IMR-90 (cell line): Measurements from ENCODE around the gene NR2F1. TPM values are rescaled to one million over a fixed set of nuclear protein-coding genes. Genes with fewer than 3 reads are reported as not detected.

Source experiments
- ATAC-seq: fragments of 200-7000 bp; cut with Tn5 transposase; 2 replicates; pipeline ENCODE4 v1.9.1; 2020; ENCODE audit warnings: low read depth, mild to moderate bottlenecking, moderate library complexity
- BruUV-seq: library from RNA; stranded (reverse); fragments of 400-500 nt; replicated peaks from 2 replicates; lab custom pipeline; 2021; lab: Mats Ljungman, UMichigan
- CTCF ChIA-PET: fragments of 300-600 bp; formaldehyde crosslinking; extraction: SDS; loops from one replicate; lab custom pipeline; 2021; ENCODE audit warnings: antibody characterized with exemption; lab: Yijun Ruan, JAX
- POLR2A ChIA-PET: fragments of 300-600 bp; sonication (Branson Sonifier 250); formaldehyde crosslinking; loops from one replicate; lab custom pipeline; 2022; ENCODE audit warnings: antibody characterized with exemption; ENCODE audit not compliant: unreplicated experiment; lab: Charles Lee
- DNase-seq: peaks from one replicate; pipeline ENCODE4 v3.0.0; 2013
- H2AFZ ChIP-seq: replicated peaks from 2 replicates; pipeline ENCODE3; 2013; ENCODE audit warnings: low read length, mild to moderate bottlenecking; ENCODE audit not compliant: poor library complexity
- H2AK5ac ChIP-seq: 2 replicates; pipeline ENCODE4 v1.6.1; 2013; ENCODE audit warnings: low read depth, low read length, inconsistent platforms
- H2AK9ac ChIP-seq: replicated peaks from 2 replicates; pipeline ENCODE3; 2013; ENCODE audit warnings: mild to moderate bottlenecking, low read depth, low read length, moderate library complexity; ENCODE audit not compliant: poor library complexity
- H2BK120ac ChIP-seq: 2 replicates; pipeline ENCODE4 v1.6.1; 2013; ENCODE audit warnings: low read depth, low read length, inconsistent platforms
- H2BK15ac ChIP-seq: 3 replicates; pipeline ENCODE4 v1.6.1; 2013; ENCODE audit warnings: low read depth, low read length, inconsistent platforms
- H2BK20ac ChIP-seq: 2 replicates; pipeline ENCODE4 v1.6.1; 2013; ENCODE audit warnings: low read depth, mild to moderate bottlenecking, inconsistent platforms, low read length, moderate library complexity
- H2BK5ac ChIP-seq: 2 replicates; pipeline ENCODE4 v1.6.1; 2013; ENCODE audit warnings: mild to moderate bottlenecking, low read depth, low read length, inconsistent platforms; ENCODE audit not compliant: poor library complexity, severe bottlenecking
- H3K14ac ChIP-seq: replicated peaks from 2 replicates; pipeline ENCODE4 v1.6.1; 2013; ENCODE audit warnings: low read depth, low read length, inconsistent platforms
- H3K18ac ChIP-seq: 2 replicates; pipeline ENCODE4 v1.6.1; 2013; ENCODE audit warnings: low read depth, low read length, control low read depth
- H3K23ac ChIP-seq: 2 replicates; pipeline ENCODE4 v1.6.1; 2013; ENCODE audit warnings: low read depth, low read length, inconsistent platforms
- H3K27ac ChIP-seq: 2 replicates; pipeline ENCODE4 v1.5.1; 2013; ENCODE audit warnings: mild to moderate bottlenecking, control low read depth, low read length; ENCODE audit not compliant: insufficient read depth
- H3K27me3 ChIP-seq: 2 replicates; pipeline ENCODE4 v1.6.1; 2013; ENCODE audit warnings: low read length; ENCODE audit not compliant: control insufficient read depth, insufficient read depth
- H3K36me3 ChIP-seq: 2 replicates; pipeline ENCODE4 v1.6.1; 2013; ENCODE audit warnings: low read length, mixed read lengths; ENCODE audit not compliant: control insufficient read depth, insufficient read depth
- H3K4ac ChIP-seq: 2 replicates; pipeline ENCODE4 v1.6.1; 2013; ENCODE audit warnings: low read depth, low read length, inconsistent platforms
- H3K4me1 ChIP-seq: 2 replicates; pipeline ENCODE4 v1.6.1; 2013; ENCODE audit warnings: low read length, mixed read lengths; ENCODE audit not compliant: control insufficient read depth, insufficient read depth
- H3K4me2 ChIP-seq: 2 replicates; pipeline ENCODE4 v1.6.1; 2013; ENCODE audit warnings: low read depth, mild to moderate bottlenecking, control low read depth, low read length, moderate library complexity
- H3K4me3 ChIP-seq: 2 replicates; pipeline ENCODE4 v1.5.1; 2013; ENCODE audit warnings: low read depth, mild to moderate bottlenecking, control low read depth, low read length, moderate library complexity; ENCODE audit not compliant: insufficient read depth
- H3K56ac ChIP-seq: 2 replicates; pipeline ENCODE4 v1.6.1; 2013; ENCODE audit warnings: low read length, inconsistent platforms; ENCODE audit not compliant: insufficient read depth; ENCODE audit errors: extremely low read depth
- H3K79me1 ChIP-seq, 2 experiments: 2 replicates each; pipeline ENCODE4 v1.6.1; 2013; ENCODE audit warnings: low read length in 2 of 2, inconsistent platforms in 1 of 2, low read depth in 1 of 2
- H3K9ac ChIP-seq: 2 replicates; pipeline ENCODE4 v1.6.1; 2013; ENCODE audit warnings: low read depth, low read length, control low read depth
- H3K9me1 ChIP-seq: 2 replicates; pipeline ENCODE4 v1.6.1; 2013; ENCODE audit warnings: low read length, inconsistent platforms; ENCODE audit not compliant: insufficient read depth
- H3K9me3 ChIP-seq: 2 replicates; pipeline ENCODE4 v1.6.1; 2013; ENCODE audit warnings: low read length; ENCODE audit not compliant: control insufficient read depth, insufficient read depth
- H4K20me1 ChIP-seq: 2 replicates; pipeline ENCODE4 v1.6.1; 2013; ENCODE audit warnings: low read length, inconsistent platforms; ENCODE audit not compliant: insufficient read depth
- H4K5ac ChIP-seq: 2 replicates; pipeline ENCODE4 v1.6.1; 2013; ENCODE audit warnings: mild to moderate bottlenecking, low read depth, low read length, control low read depth
- H4K8ac ChIP-seq, 2 experiments: 2 replicates each; pipeline ENCODE4 v1.6.1; 2013; ENCODE audit warnings: low read depth in 2 of 2, low read length in 2 of 2, control low read depth in 1 of 2, inconsistent platforms in 1 of 2
- H4K91ac ChIP-seq: 2 replicates; pipeline ENCODE4 v1.6.1; 2013; ENCODE audit warnings: low read depth, low read length, inconsistent platforms; ENCODE audit not compliant: insufficient read depth
- BHLHE40 ChIP-seq: fragments of 150-350 bp; IDR thresholded peaks from 2 replicates; pipeline ENCODE4 v1.6.1; 2016; ENCODE audit warnings: mild to moderate bottlenecking, low read depth, low read length
- RCOR1 ChIP-seq: IDR thresholded peaks from 2 replicates; pipeline ENCODE4 v1.6.1; 2012; ENCODE audit warnings: mild to moderate bottlenecking, low read length, improper control_type of control experiment; ENCODE audit not compliant: insufficient replicate concordance
- WGBS, 2 experiments: methylation state at CpG; one replicate each; pipeline versions ENCODE4 v1.1.5 to v1.1.7; 2013; ENCODE audit warnings: missing lambda C conversion rate in 2 of 2; ENCODE audit not compliant: insufficient read length in 1 of 2; ENCODE audit errors: extremely low coverage in 2 of 2; 5-methylcytosine and 5-hydroxymethylcytosine counted together
- dilution Hi-C: fragments of 300-500 bp; cut with HindIII; formaldehyde crosslinking; loops from one replicate; pipeline ENCODE4 v1.14.3; 2018; ENCODE audit warnings: low sequenced_read_pairs; ENCODE audit not compliant: unreplicated experiment
- in situ Hi-C: fragments of 300-500 bp; cut with MboI; formaldehyde crosslinking; loops from 3 replicates; pipeline ENCODE4 v1.14.3; 2019; ENCODE audit warnings: low sequenced_read_pairs, inconsistent platforms, mixed read lengths
- intact Hi-C: fragments of 100-400 bp; cut with micrococcal nuclease; formaldehyde crosslinking; loops from 2 replicates; pipeline ENCODE4 v1.10.0; 2022
- polyA plus RNA-seq, 3 experiments: library from polyadenylated mRNA; depleted of rRNA; stranded (reverse); fragments of >200 nt; gene quantifications; 2 replicates each; pipeline ENCODE4 v1.2.3, GENCODE V29; 2012; ENCODE audit warnings: low replicate concordance in 1 of 3
- total RNA-seq: library from RNA; depleted of rRNA; stranded (reverse); fragments of >200 nt; gene quantifications from 2 replicates; pipeline ENCODE4 v1.2.3, GENCODE V29; 2012

NR2F1 gene
- total and polyA plus RNA-seq, 2 of the 4 experiments (the other 2 are of a cell fraction) = 19.0 to 160 TPM

GRCh38 chr5:93608855-93609254 is 25.8 kb downstream of the NR2F1 start:
- no peak overlapping the region for H3K27ac ChIP-seq
- H3K23ac ChIP-seq = no peak overlapping the region
- H2AFZ ChIP-seq = no peak overlapping the region
- H3K9me3 ChIP-seq = no peaks in the 10 kb centered on the region
- no peak overlapping the region for H3K4ac ChIP-seq
- TF ChIP-seq BHLHE40 (no peak), RCOR1 (no peak)
- H2BK20ac ChIP-seq = no peak overlapping the region
- DNase-seq = no peak
- peaks cover 1% of the 10 kb centered on the region for H3K4me1 ChIP-seq
- H2BK15ac ChIP-seq = no peak overlapping the region
- no peak overlapping the region for H3K56ac ChIP-seq
- H2BK120ac ChIP-seq = no peak overlapping the region
- no peak overlapping the region for H3K4me3 ChIP-seq
- H2AK9ac ChIP-seq = no peak overlapping the region
- no peak overlapping the region for H4K8ac ChIP-seq
- no peak overlapping the region for H4K91ac ChIP-seq
- no CpG with 5 or more reads among the region's 4 CpGs for WGBS, 2 experiments
- no TSS peak for BruUV-seq
- dilution Hi-C loops = no loop called here
- no peak overlapping the region for H4K5ac ChIP-seq
- H3K14ac ChIP-seq = no peak overlapping the region
- intact Hi-C loops = loop anchor here (5.0 to 10.0 kb wide), 5 partner anchors 283 to 1006 kb away; partner anchors contain the start of genes KIAA0825 and SLF1
- H3K9ac ChIP-seq = no peak overlapping the region
- H4K20me1 ChIP-seq = 0 out of 2 replicates have a peak, but pooled peaks cover 4% of the 10 kb centered on the region
- H3K4me2 ChIP-seq = no peak overlapping the region
- H2BK5ac ChIP-seq = no peak overlapping the region
- POLR2A ChIA-PET = no interaction called here
- no peak for ATAC-seq
- H3K36me3 ChIP-seq = no peaks in the 10 kb centered on the region
- no peaks in the 10 kb centered on the region for H3K9me1 ChIP-seq
- CTCF ChIA-PET = no interaction called here
- no peak overlapping the region for H3K18ac ChIP-seq
- H2AK5ac ChIP-seq = no peak overlapping the region
- H3K79me1 ChIP-seq = peaks cover 0 to 8% of the 10 kb centered on the region in 2 experiments; a peak in 1 of 4 replicates
- H3K27me3 ChIP-seq = peaks cover 18% of the 10 kb centered on the region
- in situ Hi-C loops = loop anchor here (5.0 kb wide), 1 partner anchor 183 kb away; no protein-coding TSS in a partner anchor
